WI38 (cell line): ENCODE measurements around the gene ALAS2.
A peak's percentile ranks its signal among the peaks of the same experiment; 100 is the strongest.

Source experiments
- H3K4me3 ChIP-seq: 2 replicates; pipeline ENCODE4 v1.5.1; 2011; ENCODE audit warnings: low read depth, mild to moderate bottlenecking, control low read depth, low read length
- CTCF ChIP-seq: IDR thresholded peaks from 2 replicates; pipeline ENCODE4 v1.5.1; 2012; ENCODE audit warnings: low read depth, mild to moderate bottlenecking, control low read depth, low read length

Gene ALAS2

DNA sequence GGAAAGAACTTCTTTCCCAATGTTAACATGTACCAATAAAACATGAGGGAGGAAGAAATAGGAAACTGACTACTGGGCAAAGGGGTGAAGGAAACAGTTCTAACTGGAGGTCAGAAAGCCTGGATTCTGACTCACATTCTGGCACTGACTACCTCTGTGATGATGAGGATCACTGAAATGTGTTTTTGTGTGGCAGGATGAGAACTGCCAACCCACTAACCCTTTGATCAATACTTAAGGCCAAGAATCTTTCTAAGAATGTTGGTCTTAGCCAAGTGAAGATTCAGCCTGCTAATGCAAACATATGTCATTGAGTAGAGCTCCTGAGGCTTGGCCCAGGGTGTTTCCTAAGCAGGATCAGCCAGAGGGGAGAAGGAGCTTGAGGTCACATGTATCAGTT lies 4.6 kb downstream of the ALAS2 start:
- H3K4me3 ChIP-seq: no peak overlapping the region
- TF ChIP-seq CTCF: no peak

- H3K4me3 ChIP-seq: no peak overlapping the region
- no peak for TF ChIP-seq CTCF
Observed at GRCh38 chrX:55014897-55015299, 15.9 kb downstream of the ALAS2 start.

- no peak overlapping the region for H3K4me3 ChIP-seq
- TF ChIP-seq CTCF: 0 out of 2 replicates have a peak, but pooled peaks have one; percentile 16
Observed at GRCh38 chrX:55011294-55011693, 19.5 kb downstream of the ALAS2 start.

DNA sequence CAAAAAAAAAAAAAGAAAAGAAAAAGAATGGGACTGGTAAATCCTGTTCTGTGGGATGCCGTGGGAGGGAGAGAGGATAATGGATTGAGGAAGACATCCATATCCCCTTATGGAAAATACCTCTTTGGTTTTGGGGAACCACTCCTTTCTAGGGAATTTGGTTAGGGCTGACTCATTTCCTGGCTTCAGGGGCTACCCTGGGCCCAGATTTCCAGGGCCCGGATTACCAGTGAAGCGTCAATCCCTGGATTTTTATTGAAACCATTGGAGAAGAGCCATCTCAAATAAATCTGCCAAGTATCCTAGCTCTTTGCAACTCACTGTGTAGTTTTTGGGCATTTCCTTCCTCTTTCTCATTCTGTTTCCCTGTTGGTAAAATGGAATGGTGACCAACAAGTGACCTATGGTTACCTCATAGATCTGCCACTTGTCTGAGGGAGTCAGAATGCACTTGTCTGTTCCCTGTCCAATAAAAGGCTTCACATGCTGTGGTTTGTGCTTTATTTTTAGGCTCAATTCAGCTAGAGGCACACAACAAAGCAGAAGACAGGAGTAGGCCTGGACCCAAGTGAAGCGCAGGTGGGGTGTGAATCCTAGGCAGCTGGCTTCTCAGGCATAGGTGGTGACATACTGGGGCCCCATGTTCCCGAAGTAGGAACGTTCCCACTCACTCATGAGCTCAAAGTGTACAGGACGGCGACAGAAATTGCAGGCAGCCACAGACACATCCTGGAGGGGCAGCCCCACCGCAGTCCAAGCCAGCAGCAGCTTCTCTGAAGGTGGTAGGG lies 22.0 kb downstream of the ALAS2 start:
- no peak for TF ChIP-seq CTCF
- H3K4me3 ChIP-seq: no peak overlapping the region

GRCh38 chrX:55007656-55008055 lies 23.1 kb downstream of the ALAS2 start:
- no peak overlapping the region for H3K4me3 ChIP-seq
- no peak for TF ChIP-seq CTCF

- no peak for TF ChIP-seq CTCF
- H3K4me3 ChIP-seq: no peak overlapping the region
Observed at GRCh38 chrX:55006827-55007621, 23.8 kb downstream of the ALAS2 start.

- no peak overlapping the region for H3K4me3 ChIP-seq
- TF ChIP-seq CTCF: no peak
Observed at GRCh38 chrX:55005256-55005655, 25.5 kb downstream of the ALAS2 start.
